Tibial nerve (tissue), 4 donors: ENCODE data around the gene DRAXIN.

ENCODE experiments used
- EP300 ChIP-seq, 2 donors: sonication (generic); formaldehyde crosslinking; IDR thresholded peaks; one replicate each; pipeline ENCODE4 v1.6.1; 2017; ENCODE audit warnings: antibody characterized with exemption in 2 of 2, mild to moderate bottlenecking in 1 of 2
- POLR2A ChIP-seq, 2 donors: fragments of 450-650 bp; IDR thresholded peaks; one replicate each; pipeline ENCODE4 v1.6.1; 2017; ENCODE audit warnings: antibody characterized with exemption in 2 of 2, mild to moderate bottlenecking in 2 of 2, moderate library complexity in 2 of 2
- TF ChIP-seq, protein P1 (sequence below), 5 experiments: fragments of 200-600 bp in 3 of 5; fragments of 450-650 bp in 2 of 5; sonication (generic) in 3 of 5; IDR thresholded peaks; one replicate each; pipeline ENCODE4 v1.5.1; 2016 to 2019; ENCODE audit warnings: antibody characterized with exemption in 5 of 5, mild to moderate bottlenecking in 3 of 5, moderate library complexity in 2 of 5

- TF ChIP-seq, protein P1, sequence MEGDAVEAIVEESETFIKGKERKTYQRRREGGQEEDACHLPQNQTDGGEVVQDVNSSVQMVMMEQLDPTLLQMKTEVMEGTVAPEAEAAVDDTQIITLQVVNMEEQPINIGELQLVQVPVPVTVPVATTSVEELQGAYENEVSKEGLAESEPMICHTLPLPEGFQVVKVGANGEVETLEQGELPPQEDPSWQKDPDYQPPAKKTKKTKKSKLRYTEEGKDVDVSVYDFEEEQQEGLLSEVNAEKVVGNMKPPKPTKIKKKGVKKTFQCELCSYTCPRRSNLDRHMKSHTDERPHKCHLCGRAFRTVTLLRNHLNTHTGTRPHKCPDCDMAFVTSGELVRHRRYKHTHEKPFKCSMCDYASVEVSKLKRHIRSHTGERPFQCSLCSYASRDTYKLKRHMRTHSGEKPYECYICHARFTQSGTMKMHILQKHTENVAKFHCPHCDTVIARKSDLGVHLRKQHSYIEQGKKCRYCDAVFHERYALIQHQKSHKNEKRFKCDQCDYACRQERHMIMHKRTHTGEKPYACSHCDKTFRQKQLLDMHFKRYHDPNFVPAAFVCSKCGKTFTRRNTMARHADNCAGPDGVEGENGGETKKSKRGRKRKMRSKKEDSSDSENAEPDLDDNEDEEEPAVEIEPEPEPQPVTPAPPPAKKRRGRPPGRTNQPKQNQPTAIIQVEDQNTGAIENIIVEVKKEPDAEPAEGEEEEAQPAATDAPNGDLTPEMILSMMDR (IDR thresholded peaks at IDR 0.05): no peak
- TF ChIP-seq EP300 (IDR thresholded peaks at IDR 0.05) (no peak), POLR2A (IDR thresholded peaks at IDR 0.05) (no peak)
Observed at GRCh38 chr1:11643782-11644181, 47.7 kb upstream of the DRAXIN start.
